HL-60 (cell line): ENCODE data around the gene HLA-DQB1.

Experiments used
- CTCF ChIP-seq: IDR thresholded peaks from one replicate; pipeline ENCODE4 v1.5.1; 2011; ENCODE audit warnings: low read length, control low read depth, inconsistent platforms; ENCODE audit not compliant: insufficient read depth
- GABPA ChIP-seq: IDR thresholded peaks from 2 replicates; pipeline ENCODE4 v1.6.1; 2012; ENCODE audit warnings: low read depth
- POLR2AphosphoS5 ChIP-seq: IDR thresholded peaks from 2 replicates; pipeline ENCODE4 v1.6.1; 2012; ENCODE audit warnings: low read depth
- REST ChIP-seq: IDR thresholded peaks from 2 replicates; pipeline ENCODE4 v1.6.1; 2012; ENCODE audit warnings: low read depth; ENCODE audit not compliant: insufficient replicate concordance
- SPI1 ChIP-seq: IDR thresholded peaks from 2 replicates; pipeline ENCODE4 v1.6.1; 2012; ENCODE audit warnings: low read depth, mild to moderate bottlenecking, borderline replicate concordance

GRCh38 chr6:32642720-32643106 lies 23.7 kb downstream of the HLA-DQB1 start:
- TF ChIP-seq CTCF, result no peak
- TF ChIP-seq POLR2AphosphoS5, result no peak
- TF ChIP-seq GABPA, result no peak
- no peak for TF ChIP-seq REST
- TF ChIP-seq SPI1, result no peak
